Esophagus (tissue), 2 donors: ENCODE data around the gene CNIH1. TPM values are rescaled to one million over a fixed set of nuclear protein-coding genes. Genes with fewer than 3 reads are reported as not detected.

ENCODE experiments used
- H3K27ac ChIP-seq, 2 donors: one replicate each; pipeline ENCODE4 v1.5.1; 2013; ENCODE audit warnings: low read depth in 2 of 2, mild to moderate bottlenecking in 2 of 2, inconsistent platforms in 1 of 2, low read length in 1 of 2, moderate library complexity in 1 of 2
- H3K27me3 ChIP-seq, 2 donors: one replicate each; pipeline ENCODE4 v1.6.1; 2013; ENCODE audit warnings: low read length in 2 of 2, control low read depth in 1 of 2, mild to moderate bottlenecking in 1 of 2; ENCODE audit not compliant: insufficient read depth in 2 of 2, control insufficient read depth in 1 of 2
- H3K36me3 ChIP-seq, 2 donors: one replicate each; pipeline ENCODE4 v1.6.1; 2013; ENCODE audit warnings: low read length in 1 of 2; ENCODE audit not compliant: control insufficient read depth in 2 of 2, insufficient read depth in 2 of 2
- H3K4me1 ChIP-seq, 2 donors: one replicate each; pipeline ENCODE4 v1.6.1; 2013; ENCODE audit warnings: low read length in 1 of 2; ENCODE audit not compliant: control insufficient read depth in 2 of 2, insufficient read depth in 2 of 2
- H3K4me3 ChIP-seq, 2 donors: one replicate each; pipeline ENCODE4 v1.5.1; 2013; ENCODE audit warnings: low read length in 2 of 2, mild to moderate bottlenecking in 2 of 2, low read depth in 1 of 2, moderate library complexity in 1 of 2
- H3K9me3 ChIP-seq, 2 donors: one replicate each; pipeline ENCODE4 v1.6.1; 2013; ENCODE audit warnings: mild to moderate bottlenecking in 2 of 2, low read depth in 1 of 2, low read length in 1 of 2, moderate library complexity in 1 of 2; ENCODE audit not compliant: control insufficient read depth in 2 of 2, insufficient read depth in 1 of 2
- WGBS, 2 donors: extraction: QIAGEN DNeasy Blood & Tissue Kit; methylation state at CpG; one replicate each; pipeline ENCODE4 v1.1.7; 2013; 5-methylcytosine and 5-hydroxymethylcytosine counted together
- polyA plus RNA-seq, 2 donors: library from polyadenylated mRNA; stranded (reverse); fragments of 200-250 nt; gene quantifications; one replicate each; pipeline ENCODE4 v1.2.3, GENCODE V29; 2013
- donor health status: healthy with polysubstance abuse.
- donor health status: Bipolar disorder and iron deficiency.

The CNIH1 gene
- polyA plus RNA-seq, 2 donors, result 41.6 to 91.4 TPM

- WGBS, 2 donors, result 81 to 83% methylated on average over 8 of the region's 8 CpGs
- H3K27me3 ChIP-seq, result no peaks in the 10 kb centered on the region
- H3K36me3 ChIP-seq, result no peaks in the 10 kb centered on the region
- H3K27ac ChIP-seq, result no peak overlapping the region
- no peaks in the 10 kb centered on the region for H3K4me1 ChIP-seq
- H3K4me3 ChIP-seq, result no peak overlapping the region
- no peaks in the 10 kb centered on the region for H3K9me3 ChIP-seq
These were observed 42.0 kb upstream of the CNIH1 start for GRCh38 chr14:54483073-54483745.

- Histone ChIP-seq H3K27me3 (no peaks in the 10 kb centered on the region), H3K9me3 (no peaks in the 10 kb centered on the region), H3K4me3 (no peak overlapping the region), H3K27ac (no peak overlapping the region), H3K4me1 (no peaks in the 10 kb centered on the region), H3K36me3 (no peaks in the 10 kb centered on the region)
- 83 to 85% methylated on average over 2 of the region's 2 CpGs for WGBS, 2 donors
These were observed 40.5 kb upstream of the CNIH1 start for GRCh38 chr14:54481695-54482094.

- Histone ChIP-seq H3K4me3 (no peak overlapping the region), H3K36me3 (no peaks in the 10 kb centered on the region), H3K27ac (no peak overlapping the region), H3K9me3 (no peaks in the 10 kb centered on the region), H3K4me1 (no peaks in the 10 kb centered on the region), H3K27me3 (no peaks in the 10 kb centered on the region)
- 73 to 77% methylated on average over 4 of the region's 4 CpGs for WGBS, 2 donors
These were observed 39.8 kb upstream of the CNIH1 start for GRCh38 chr14:54480830-54481562.

GRCh38 chr14:54478636-54479215 is 37.6 kb upstream of the CNIH1 start:
- no peak overlapping the region for H3K4me3 ChIP-seq
- H3K27me3 ChIP-seq, result no peaks in the 10 kb centered on the region
- 71 to 72% methylated on average over 3 of the region's 3 CpGs for WGBS, 2 donors
- H3K36me3 ChIP-seq, result no peaks in the 10 kb centered on the region
- H3K9me3 ChIP-seq, result no peaks in the 10 kb centered on the region
- H3K27ac ChIP-seq, result no peak overlapping the region
- H3K4me1 ChIP-seq, result no peaks in the 10 kb centered on the region

GRCh38 chr14:54475911-54476310 is 34.7 kb upstream of the CNIH1 start:
- Histone ChIP-seq H3K4me3 (no peak overlapping the region), H3K4me1 (no peaks in the 10 kb centered on the region), H3K36me3 (no peaks in the 10 kb centered on the region), H3K9me3 (no peaks in the 10 kb centered on the region), H3K27ac (no peak overlapping the region), H3K27me3 (no peaks in the 10 kb centered on the region)
- WGBS, 2 donors, result 86% methylated on average over 4 of the region's 4 CpGs

- Histone ChIP-seq H3K9me3 (no peaks in the 10 kb centered on the region), H3K4me1 (no peaks in the 10 kb centered on the region), H3K27ac (no peak overlapping the region), H3K4me3 (no peak overlapping the region), H3K36me3 (no peaks in the 10 kb centered on the region), H3K27me3 (no peaks in the 10 kb centered on the region)
- WGBS, 2 donors, result 59 to 67% methylated on average over 4 of the region's 4 CpGs
These were observed 34.2 kb upstream of the CNIH1 start for GRCh38 chr14:54475187-54475899.

GRCh38 chr14:54474232-54474793 is 33.1 kb upstream of the CNIH1 start:
- 68 to 74% methylated on average over 2 of the region's 2 CpGs for WGBS, 2 donors
- H3K36me3 ChIP-seq, result no peaks in the 10 kb centered on the region
- no peaks in the 10 kb centered on the region for H3K27me3 ChIP-seq
- H3K27ac ChIP-seq, result no peak overlapping the region
- no peaks in the 10 kb centered on the region for H3K4me1 ChIP-seq
- no peaks in the 10 kb centered on the region for H3K9me3 ChIP-seq
- H3K4me3 ChIP-seq, result no peak overlapping the region

GRCh38 chr14:54472315-54472714 is 31.1 kb upstream of the CNIH1 start:
- no peaks in the 10 kb centered on the region for H3K27me3 ChIP-seq
- H3K4me3 ChIP-seq, result no peak overlapping the region
- whole genome bisulfite sequencing, 2 donors, result 91 to 92% methylated on average over 4 of the region's 4 CpGs
- H3K36me3 ChIP-seq, result no peaks in the 10 kb centered on the region
- no peaks in the 10 kb centered on the region for H3K4me1 ChIP-seq
- H3K9me3 ChIP-seq, result peaks cover 0 to 5% of the 10 kb centered on the region in 2 donors
- no peak overlapping the region for H3K27ac ChIP-seq

GRCh38 chr14:54471641-54472040 is 30.5 kb upstream of the CNIH1 start:
- 75 to 92% methylated on average over 4 of the region's 4 CpGs for WGBS, 2 donors
- Histone ChIP-seq H3K27ac (no peak overlapping the region), H3K9me3 (peaks cover 0 to 5% of the 10 kb centered on the region in 2 donors), H3K4me3 (no peak overlapping the region), H3K36me3 (no peaks in the 10 kb centered on the region), H3K4me1 (no peaks in the 10 kb centered on the region), H3K27me3 (no peaks in the 10 kb centered on the region)
